Spleen (tissue), 7 donors: Measurements from ENCODE around the gene C1orf198.

Source experiments
- CTCF ChIP-seq, 11 experiments: fragments of 200-600 bp in 7 of 11; fragments of 450-650 bp in 4 of 11; sonication (generic) in 4 of 11; IDR thresholded peaks in 8 of 11; conservative IDR thresholded peaks in 3 of 11; 1 replicate in 7 of 11; 2 replicates in 4 of 11; pipeline versions ENCODE4 v1.4.0 to v1.8.0; 2016 to 2021; ENCODE audit warnings: antibody characterized with exemption in 11 of 11, inconsistent platforms in 4 of 11, mild to moderate bottlenecking in 1 of 11
- POLR2A ChIP-seq, 3 donors: fragments of 450-650 bp; IDR thresholded peaks; one replicate each; pipeline ENCODE4 v1.5.1; 2017; ENCODE audit warnings: antibody characterized with exemption in 3 of 3, mild to moderate bottlenecking in 1 of 3
- POLR2AphosphoS5 ChIP-seq, 3 donors: sonication (generic); formaldehyde crosslinking; IDR thresholded peaks; one replicate each; pipeline ENCODE4 v1.5.1; 2017; ENCODE audit warnings: antibody characterized with exemption in 3 of 3
- donor health status: DM: no; HTN: no; CAD: no; lungs with moderate emphysema.
- donor health status: DM: no; HTN: no; CAD: no.
- donor health status: DM: no; HTN: no; CAD: no.

- no peak for TF ChIP-seq CTCF (IDR thresholded peaks at IDR 0.05 in 8 of 11, conservative IDR thresholded peaks at IDR 0.05 in 3 of 11)
- no peak for TF ChIP-seq POLR2A (IDR thresholded peaks at IDR 0.05)
- no peak for TF ChIP-seq POLR2AphosphoS5 (IDR thresholded peaks at IDR 0.05)
These were observed 25.7 kb upstream of the C1orf198 start for GRCh38 chr1:230894032-230894431.
